ENCODE data around the gene DIAPH2. TPM values are rescaled to one million over a fixed set of nuclear protein-coding genes. Genes with fewer than 3 reads are reported as not detected.

Gene DIAPH2
- total RNA-seq, 4 donors from 2014 or later, result 12.1 to 41.6 (median 29.1) TPM

- Histone ChIP-seq H3K36me3 (no peaks in the 10 kb centered on the region), H3K27ac (no peak overlapping the region), H3K4me3 (no peak overlapping the region), H3K9me3 (no peaks in the 10 kb centered on the region), H3K27me3 (no peaks in the 10 kb centered on the region), H3K4me1 (no peaks in the 10 kb centered on the region)
- ATAC-seq, result no peak
- TF ChIP-seq CTCF (IDR thresholded peaks at IDR 0.05 in 4 of 5, conservative IDR thresholded peaks at IDR 0.05 in 1 of 5), result no peak
- TF ChIP-seq POLR2A (IDR thresholded peaks at IDR 0.05), result no peak
- no peak for DNase-seq
- intact Hi-C loops (cut with DNase I; ENCODE audit: low total_unique reads) (no loop called here), in situ Hi-C loops (cut with MboI; ENCODE audit: low sequenced_read_pairs in 4 of 4) (no loop called here)
Measured at GRCh38 chrX:97531825-97532224, 847.2 kb downstream of the DIAPH2 start.

GRCh38 chrX:97538745-97539144, 854.1 kb downstream of the DIAPH2 start:
- in situ Hi-C loops (cut with MboI; ENCODE audit: low sequenced_read_pairs in 4 of 4), result no loop called here
- TF ChIP-seq CTCF (IDR thresholded peaks at IDR 0.05 in 4 of 5, conservative IDR thresholded peaks at IDR 0.05 in 1 of 5) (no peak), POLR2A (IDR thresholded peaks at IDR 0.05) (no peak)
- no peak for ATAC-seq
- Histone ChIP-seq H3K4me1 (no peaks in the 10 kb centered on the region), H3K4me3 (no peak overlapping the region), H3K27me3 (no peaks in the 10 kb centered on the region), H3K9me3 (no peaks in the 10 kb centered on the region), H3K27ac (no peak overlapping the region), H3K36me3 (no peaks in the 10 kb centered on the region)
- DNase-seq, result no peak
- intact Hi-C loops (cut with DNase I; ENCODE audit: low total_unique reads), result no loop called here

- no peak for ATAC-seq
- Histone ChIP-seq H3K9me3 (no peaks in the 10 kb centered on the region), H3K4me3 (no peak overlapping the region), H3K36me3 (no peaks in the 10 kb centered on the region), H3K27ac (no peak overlapping the region), H3K27me3 (no peaks in the 10 kb centered on the region), H3K4me1 (no peaks in the 10 kb centered on the region)
- intact Hi-C loops (cut with DNase I; ENCODE audit: low total_unique reads), result no loop called here
- no peak for DNase-seq
- in situ Hi-C loops (cut with MboI; ENCODE audit: low sequenced_read_pairs in 4 of 4), result no loop called here
- TF ChIP-seq POLR2A (IDR thresholded peaks at IDR 0.05), result no peak
- TF ChIP-seq CTCF (IDR thresholded peaks at IDR 0.05 in 4 of 5, conservative IDR thresholded peaks at IDR 0.05 in 1 of 5), result no peak
Measured at GRCh38 chrX:97539970-97540519, 855.4 kb downstream of the DIAPH2 start.

GRCh38 chrX:97547877-97548578, 863.4 kb downstream of the DIAPH2 start:
- Histone ChIP-seq H3K9me3 (no peaks in the 10 kb centered on the region), H3K27me3 (no peaks in the 10 kb centered on the region), H3K27ac (no peak overlapping the region), H3K4me3 (no peak overlapping the region), H3K36me3 (no peaks in the 10 kb centered on the region), H3K4me1 (no peaks in the 10 kb centered on the region)
- TF ChIP-seq CTCF (IDR thresholded peaks at IDR 0.05 in 4 of 5, conservative IDR thresholded peaks at IDR 0.05 in 1 of 5) (no peak), POLR2A (IDR thresholded peaks at IDR 0.05) (no peak)
- no peak for ATAC-seq
- DNase-seq, result no peak
- in situ Hi-C loops (cut with MboI; ENCODE audit: low sequenced_read_pairs in 4 of 4) (no loop called here), intact Hi-C loops (cut with DNase I; ENCODE audit: low total_unique reads) (no loop called here)
